Left ventricle myocardium superior (tissue), 1 donor: ENCODE results near the gene NFKBIE. TPM values are rescaled to one million over a fixed set of nuclear protein-coding genes. Genes with fewer than 3 reads are reported as not detected.

ENCODE experiments used
- ATAC-seq: fragments of 200-7000 bp; cut with Tn5 transposase; one replicate; pipeline ENCODE4 v1.9.1; 2020; ENCODE audit warnings: mild to moderate bottlenecking, moderate library complexity
- DNase-seq: peaks from one replicate; pipeline ENCODE4 v3.0.0-alpha.2; 2020
- intact Hi-C: fragments of 100-400 bp; cut with micrococcal nuclease; formaldehyde crosslinking; loops from one replicate; pipeline ENCODE4 v1.11.0; 2022
- total RNA-seq: library from RNA; stranded (reverse); fragmentation: NEBNext Ultra II Directional; extraction: Animal tissue kit (Norgen Biotek cat#: 25700); gene quantifications from one replicate; pipeline ENCODE4 v1.2.1, GENCODE V29; 2021
- donor health status: DM: no; HTN: yes; CAD: no; lungs with severe emphysema.

NFKBIE gene
- total RNA-seq, 1 donor from 2014 or later: 3.1 TPM

GRCh38 chr6:44276667-44277640 is 11.6 kb upstream of the NFKBIE start:
- DNase-seq (no peak), ATAC-seq (no peak)
- intact Hi-C loops: no loop called here

- intact Hi-C loops: no loop called here
- DNase-seq (peak; percentile 49), ATAC-seq (peak; percentile 75)
These were observed 10.6 kb upstream of the NFKBIE start for GRCh38 chr6:44275749-44276648.

DNA sequence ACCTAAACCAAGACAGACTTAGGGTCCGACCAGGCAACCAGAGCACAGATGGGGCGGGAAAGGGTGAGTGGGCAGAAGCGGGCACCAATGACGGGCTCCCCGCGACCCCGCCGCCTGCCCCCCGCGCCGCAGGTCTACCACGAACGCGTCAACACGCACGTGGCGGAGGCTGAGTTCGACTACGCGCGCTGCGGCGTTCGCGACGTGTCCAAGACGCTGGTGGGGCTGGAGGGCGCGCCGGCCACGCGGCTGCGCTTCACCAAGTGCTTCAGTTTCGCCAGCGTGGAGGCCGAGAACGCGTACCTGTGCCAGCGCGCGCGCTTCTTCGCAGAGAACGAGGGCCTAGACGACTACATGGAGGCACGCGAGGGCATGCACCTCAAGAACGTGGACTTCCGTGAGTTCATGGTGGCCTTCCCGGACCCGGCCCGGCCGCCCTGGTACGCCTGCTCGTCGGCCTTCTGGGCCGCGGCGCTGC is 10.0 kb upstream of the NFKBIE start:
- no peak for ATAC-seq
- intact Hi-C loops: no loop called here
- DNase-seq: no peak

DNA sequence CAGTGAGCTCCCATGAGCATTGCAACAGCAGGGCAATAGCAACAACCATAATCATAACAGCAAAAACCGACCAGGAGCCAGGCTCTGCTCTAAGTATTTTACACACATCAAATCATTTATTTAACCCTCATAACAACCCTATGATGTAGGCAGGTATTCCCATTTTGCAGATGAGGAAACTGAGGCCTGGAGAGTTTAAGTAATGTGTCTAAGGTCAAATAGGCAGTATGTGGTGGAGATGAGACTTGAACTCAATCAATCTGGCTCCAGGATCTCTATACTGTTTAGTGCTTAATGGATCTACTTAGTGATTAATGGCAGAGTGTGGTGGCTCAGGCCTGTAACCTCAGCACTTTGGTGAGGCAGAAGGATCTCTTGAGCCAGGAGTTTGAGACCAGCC is 8.3 kb upstream of the NFKBIE start:
- DNase-seq (no peak), ATAC-seq (no peak)
- intact Hi-C loops: no loop called here

DNA sequence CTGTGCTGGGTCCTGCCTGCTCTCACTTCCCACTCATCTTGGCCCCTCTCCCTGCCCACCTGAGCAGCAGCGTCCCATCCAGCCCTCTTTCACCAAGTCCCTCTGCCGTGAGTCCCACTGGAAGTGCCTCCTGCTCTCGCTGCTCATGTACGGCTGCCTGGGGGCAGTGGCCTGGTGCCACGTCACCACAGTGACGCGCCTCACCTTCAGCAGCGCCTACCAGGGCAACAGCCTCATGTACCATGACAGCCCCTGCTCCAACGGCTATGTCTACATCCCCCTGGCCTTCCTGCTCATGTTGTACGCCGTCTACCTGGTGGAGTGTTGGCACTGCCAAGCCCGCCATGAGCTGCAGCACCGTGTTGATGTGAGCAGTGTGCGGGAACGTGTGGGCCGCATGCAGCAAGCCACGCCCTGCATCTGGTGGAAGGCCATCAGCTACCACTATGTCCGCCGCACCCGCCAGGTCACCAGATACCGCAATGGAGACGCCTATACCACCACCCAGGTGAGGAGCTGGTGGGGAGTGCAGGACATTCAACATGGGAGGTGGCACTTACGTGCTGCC is 7.7 kb upstream of the NFKBIE start:
- ATAC-seq (no peak), DNase-seq (no peak)
- intact Hi-C loops: no loop called here

DNA sequence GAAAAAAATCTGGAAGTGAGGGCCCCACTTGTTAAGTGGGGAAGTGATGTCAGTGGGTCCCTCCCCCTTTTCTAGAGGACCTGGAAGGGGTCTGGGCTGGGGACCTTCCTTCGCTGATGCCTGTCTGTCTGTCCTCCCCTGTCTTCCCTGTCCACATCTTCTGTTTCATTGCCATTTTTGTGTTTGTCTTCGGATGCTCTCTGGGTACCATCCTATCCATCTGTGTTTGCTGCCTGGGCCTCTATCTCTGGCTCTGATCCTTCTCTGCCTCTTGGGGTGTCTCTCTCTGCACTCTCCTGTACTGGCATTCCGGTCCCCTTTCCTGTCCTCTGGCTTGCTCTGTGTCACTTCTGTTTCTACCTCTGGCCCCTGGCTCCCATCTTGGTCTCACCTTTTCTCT is 7.2 kb upstream of the NFKBIE start:
- DNase-seq (no peak), ATAC-seq (no peak)
- intact Hi-C loops: no loop called here

GRCh38 chr6:44271914-44272313 is 6.6 kb upstream of the NFKBIE start:
- DNase-seq: no peak
- ATAC-seq: no peak
- intact Hi-C loops: no loop called here

- no peak for ATAC-seq
- intact Hi-C loops: no loop called here
- DNase-seq: no peak
These were observed 6.0 kb upstream of the NFKBIE start for GRCh38 chr6:44271406-44271723.

DNA sequence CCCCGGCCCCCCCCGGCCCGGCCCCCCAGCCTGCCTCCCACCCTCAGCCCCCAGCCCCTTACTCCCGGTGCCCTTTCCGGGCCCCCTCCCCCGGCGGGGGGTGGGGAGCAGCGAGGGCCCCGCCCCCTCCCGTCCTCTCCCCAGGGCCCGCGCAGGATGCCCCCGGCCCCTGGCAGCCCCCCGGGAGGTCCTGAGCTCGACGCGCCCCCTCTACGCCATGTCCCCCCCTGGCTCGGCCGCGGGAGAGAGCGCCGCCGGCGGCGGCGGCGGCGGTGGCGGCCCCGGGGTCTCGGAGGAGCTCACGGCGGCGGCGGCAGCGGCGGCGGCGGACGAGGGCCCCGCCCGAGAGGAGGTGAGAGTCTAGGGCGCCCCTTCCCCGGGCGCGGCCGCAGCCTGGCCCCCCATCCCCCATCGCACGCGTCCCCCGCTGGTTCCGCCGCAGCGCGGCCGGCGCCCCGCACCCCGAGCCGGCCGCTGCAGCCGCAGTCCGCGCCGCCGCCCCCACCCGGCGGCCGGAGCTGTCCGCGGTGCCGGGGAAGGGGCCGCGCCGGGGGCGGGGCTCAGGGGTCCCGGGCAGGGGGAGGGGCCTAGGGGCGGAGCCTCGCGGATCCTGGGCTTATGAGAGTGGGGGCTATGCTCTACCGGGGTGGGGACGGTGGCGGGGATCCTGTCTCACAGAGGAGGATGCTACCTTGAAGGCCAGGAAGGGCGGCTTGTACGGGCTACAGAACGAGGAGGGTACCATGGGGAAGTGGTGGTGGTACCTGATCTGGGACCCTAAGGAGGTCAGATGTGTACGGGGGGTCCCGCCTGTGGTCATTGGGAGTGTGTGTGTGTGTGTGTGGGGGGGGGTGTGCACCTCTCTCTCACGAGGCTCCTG is 5.4 kb upstream of the NFKBIE start:
- ATAC-seq: no peak
- intact Hi-C loops: no loop called here
- DNase-seq: no peak

GRCh38 chr6:44269921-44270525 is 4.7 kb upstream of the NFKBIE start, which contains the start of gene TMEM151B:
Gene TMEM151B (plus strand): TSS chr6:44270450. CDS start chr6:44270743, 293 bp downstream.
- intact Hi-C loops: loop anchor here (5.0 to 10.0 kb wide), 2 partner anchors 45 to 67 kb away; partner anchors contain the start of gene AARS2
- ATAC-seq (no peak), DNase-seq (no peak)

DNA sequence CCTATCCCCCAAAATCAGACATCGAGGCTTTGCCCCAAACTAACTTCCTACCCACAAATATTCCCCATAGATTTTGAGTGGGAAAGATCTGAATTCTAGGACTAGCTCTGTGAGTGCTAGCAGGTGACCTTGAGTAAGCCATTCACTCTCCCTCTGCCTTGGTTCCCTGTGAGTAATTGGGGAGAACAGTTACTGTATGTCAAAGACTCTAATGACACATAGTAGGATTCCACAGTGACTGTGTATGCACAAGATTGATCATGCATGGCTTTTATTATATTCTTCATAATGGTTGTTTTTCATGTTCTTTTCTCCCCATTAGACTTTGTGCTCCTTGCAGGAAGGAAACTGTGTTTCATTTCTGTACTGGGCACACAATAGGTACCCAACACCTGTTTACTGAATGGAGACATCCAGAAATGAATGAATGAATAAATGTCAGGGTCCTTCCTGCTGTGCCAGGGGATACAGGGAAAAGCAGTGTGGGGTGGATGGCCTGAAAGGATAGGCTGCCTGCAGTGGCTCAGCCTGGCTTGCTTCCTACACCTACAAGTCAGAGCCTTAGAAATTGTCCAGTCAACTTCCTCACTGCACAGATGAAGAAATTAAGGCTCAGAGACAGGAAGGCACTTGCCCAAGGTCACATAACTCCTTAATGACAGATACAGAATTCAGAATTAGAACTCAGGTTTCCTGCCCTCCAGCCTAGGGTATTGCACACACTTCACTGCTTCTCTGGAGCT is 4.0 kb upstream of the NFKBIE start:
- intact Hi-C loops: loop anchor here (5.0 to 10.0 kb wide), 2 partner anchors 45 to 68 kb away; partner anchors contain the start of gene AARS2
- ATAC-seq (no peak), DNase-seq (no peak)

DNA sequence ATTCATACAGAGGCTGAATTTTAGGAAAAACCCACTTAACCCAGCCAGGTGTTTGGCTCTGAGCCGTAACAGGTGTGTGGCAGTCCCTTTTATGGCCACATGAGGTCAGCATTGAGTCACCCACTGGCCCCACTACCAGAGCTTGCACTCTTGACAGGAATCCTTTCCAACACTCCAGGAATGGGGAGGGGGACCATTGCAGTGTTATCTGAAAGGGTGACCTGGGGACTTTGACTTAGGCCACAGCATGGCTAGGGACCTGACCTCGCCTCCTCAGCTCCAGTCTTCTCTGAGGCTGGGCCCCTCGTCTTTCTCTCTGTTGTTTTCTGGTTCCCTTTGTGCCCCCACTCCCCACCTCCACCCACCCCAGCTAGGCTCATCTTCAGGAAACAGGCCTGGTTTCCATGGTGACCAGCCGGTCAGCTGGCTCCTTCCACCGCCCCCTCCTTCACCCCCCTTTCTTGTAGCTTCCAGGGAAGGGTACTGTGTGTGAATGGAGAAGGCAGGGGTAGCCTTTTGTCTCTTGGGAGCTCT is 2.8 kb upstream of the NFKBIE start:
- intact Hi-C loops: loop anchor here (5.0 to 10.0 kb wide), 2 partner anchors 47 to 69 kb away; partner anchors contain the start of gene AARS2
- no peak for ATAC-seq
- DNase-seq: no peak

- intact Hi-C loops: loop anchor here (5.0 to 10.0 kb wide), 2 partner anchors 48 to 70 kb away; partner anchors contain the start of gene AARS2
- DNase-seq (no peak), ATAC-seq (no peak)
These were observed 1.9 kb upstream of the NFKBIE start for GRCh38 chr6:44267252-44267651.

- no peak for ATAC-seq
- intact Hi-C loops: loop anchor here (5.0 to 10.0 kb wide), 2 partner anchors 48 to 71 kb away; partner anchors contain the start of gene AARS2
- no peak for DNase-seq
These were observed 996 bp upstream of the NFKBIE start for GRCh38 chr6:44266347-44266746.

DNA sequence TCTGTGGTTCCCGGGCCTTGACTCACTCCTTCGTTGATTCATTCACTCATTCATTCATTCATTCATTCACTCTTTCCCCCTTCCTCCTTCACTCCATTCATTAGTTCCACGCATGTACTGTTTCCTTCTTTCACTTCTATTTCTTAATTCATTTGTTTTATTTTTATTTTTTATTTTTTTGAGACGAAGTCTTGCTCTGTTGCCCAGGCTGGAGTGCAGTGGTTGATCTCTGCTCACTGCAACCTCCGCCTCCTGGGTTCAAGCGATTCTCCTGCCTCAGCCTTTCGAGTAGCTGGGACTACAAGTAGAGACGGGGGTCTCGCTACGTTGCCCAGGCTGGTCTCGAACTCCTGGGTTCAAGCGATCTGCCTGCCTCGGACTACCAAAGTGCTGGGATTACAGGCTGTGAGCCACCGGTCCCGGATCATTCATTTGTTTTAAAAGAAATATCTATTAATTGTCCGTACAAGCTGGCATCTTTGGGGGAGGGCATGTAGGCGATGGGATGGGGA is 427 bp upstream of the NFKBIE start:
- no peak for ATAC-seq
- intact Hi-C loops: loop anchor here (5.0 to 10.0 kb wide), 2 partner anchors 49 to 72 kb away; partner anchors contain the start of gene AARS2
- DNase-seq: no peak

- peak; percentile 5 for ATAC-seq
- intact Hi-C loops: loop anchor here (5.0 to 10.0 kb wide), 2 partner anchors 50 to 73 kb away; partner anchors contain the start of gene AARS2
- DNase-seq: peak; percentile 63
These were observed 971 bp downstream of the NFKBIE start for GRCh38 chr6:44264154-44265006.
